WTC11 (cell line): ENCODE results near the gene HACE1. TPM values are rescaled to one million over a fixed set of nuclear protein-coding genes. Genes with fewer than 3 reads are reported as not detected.
"Not testable (repeated sequence)": the region's sequence is repeated elsewhere in the genome, so short reads cannot be mapped to it uniquely, and the experiment has no call there.

Experiments used
- ATAC-seq: fragments of 200-7000 bp; cut with Tn5 transposase; 2 replicates; pipeline ENCODE4 v1.10.0; 2021; ENCODE audit warnings: mild to moderate bottlenecking, moderate library complexity
- CTCF ChIA-PET: fragments of 300-600 bp; sonication (Branson Sonifier 250); formaldehyde crosslinking; loops from one replicate; lab custom pipeline; 2021; ENCODE audit warnings: antibody characterized with exemption; lab: Charles Lee
- POLR2A ChIA-PET: fragments of 350-600 bp; sonication (Branson Sonifier 250); formaldehyde crosslinking; loops from one replicate; lab custom pipeline; 2021; ENCODE audit warnings: antibody characterized with exemption; lab: Charles Lee
- DNase-seq: peaks from one replicate; pipeline ENCODE4 v3.0.0; 2021; ENCODE audit warnings: low spot score
- H3K27ac Mint-ChIP-seq: 2 replicates; pipeline ENCODE4 v1.8.0; 2021; ENCODE audit warnings: mixed read lengths
- H3K27me3 Mint-ChIP-seq: 2 replicates; pipeline ENCODE4 v1.8.0; 2021; ENCODE audit warnings: low read depth, mild to moderate bottlenecking, moderate library complexity, mixed read lengths
- H3K36me3 Mint-ChIP-seq: 2 replicates; pipeline ENCODE4 v1.8.0; 2021; ENCODE audit warnings: mixed read lengths
- H3K4me1 Mint-ChIP-seq: 2 replicates; pipeline ENCODE4 v1.8.0; 2022; ENCODE audit warnings: mixed read lengths
- H3K4me3 Mint-ChIP-seq: 2 replicates; pipeline ENCODE4 v1.8.0; 2021; ENCODE audit warnings: mild to moderate bottlenecking, moderate library complexity, mixed read lengths
- H3K9me3 Mint-ChIP-seq: 2 replicates; pipeline ENCODE4 v1.8.0; 2021; ENCODE audit warnings: mixed read lengths
- ELF4 ChIP-seq: sonication (generic); formaldehyde crosslinking; IDR thresholded peaks from 2 replicates; pipeline ENCODE4 v1.8.1; 2022; ENCODE audit warnings: low read depth, mild to moderate bottlenecking, moderate library complexity, missing genetic modification reagents
- FOXK1 ChIP-seq: sonication (generic); formaldehyde crosslinking; IDR thresholded peaks from 2 replicates; pipeline ENCODE4 v1.8.0; 2022; ENCODE audit warnings: mild to moderate bottlenecking, moderate library complexity, missing genetic modification reagents
- GABPB1 ChIP-seq: sonication (generic); formaldehyde crosslinking; IDR thresholded peaks from 2 replicates; pipeline ENCODE4 v1.8.1; 2023; ENCODE audit warnings: mild to moderate bottlenecking, missing genetic modification reagents
- JAZF1 ChIP-seq: fragments of 250-450 bp; sonication (Bioruptor Pico); IDR thresholded peaks from 2 replicates; pipeline ENCODE4 v1.9.0; 2021; ENCODE audit warnings: moderate library complexity, mild to moderate bottlenecking, inconsistent platforms
- JUN ChIP-seq: sonication (generic); formaldehyde crosslinking; IDR thresholded peaks from 2 replicates; pipeline ENCODE4 v1.8.0; 2023; ENCODE audit warnings: mild to moderate bottlenecking, missing genetic modification reagents
- NR3C1 ChIP-seq: sonication (generic); formaldehyde crosslinking; conservative IDR thresholded peaks from 2 replicates; pipeline ENCODE4 v1.8.1; 2023; ENCODE audit warnings: low read depth, mild to moderate bottlenecking, missing genetic modification reagents
- OVOL2 ChIP-seq: fragments of 250-450 bp; sonication (Bioruptor Pico); IDR thresholded peaks from 2 replicates; pipeline ENCODE4 v1.9.0; 2021; ENCODE audit warnings: mild to moderate bottlenecking, borderline replicate concordance
- RELA ChIP-seq: sonication (generic); formaldehyde crosslinking; IDR thresholded peaks from 2 replicates; pipeline ENCODE4 v1.8.1; 2022; ENCODE audit warnings: missing genetic modification reagents, mild to moderate bottlenecking, borderline replicate concordance
- RORB ChIP-seq: fragments of 250-450 bp; sonication (Bioruptor Pico); IDR thresholded peaks from 2 replicates; pipeline ENCODE4 v1.9.0; 2021; ENCODE audit warnings: mild to moderate bottlenecking
- SMAD3 ChIP-seq: sonication (generic); formaldehyde crosslinking; IDR thresholded peaks from 2 replicates; pipeline ENCODE4 v1.8.0; 2022; ENCODE audit warnings: missing genetic modification reagents, mild to moderate bottlenecking, borderline replicate concordance
- SMAD4 ChIP-seq: sonication (generic); formaldehyde crosslinking; IDR thresholded peaks from 2 replicates; pipeline ENCODE4 v1.8.0; 2022; ENCODE audit warnings: mild to moderate bottlenecking, missing genetic modification reagents
- TP53 ChIP-seq: sonication (generic); formaldehyde crosslinking; IDR thresholded peaks from 2 replicates; pipeline ENCODE4 v1.8.1; 2023; ENCODE audit warnings: mild to moderate bottlenecking, missing genetic modification reagents
- ZNF219 ChIP-seq: sonication (generic); formaldehyde crosslinking; IDR thresholded peaks from 2 replicates; pipeline ENCODE4 v1.8.0; 2023; ENCODE audit warnings: missing genetic modification reagents, mild to moderate bottlenecking, borderline replicate concordance
- total RNA-seq: library from RNA; stranded (reverse); gene quantifications from 3 replicates; pipeline ENCODE4 v1.2.3, GENCODE V29; 2021
- TF ChIP-seq, protein P1 (sequence below): fragments of 250-450 bp; sonication (Bioruptor Pico); IDR thresholded peaks from 2 replicates; pipeline ENCODE4 v1.8.0; 2021; ENCODE audit warnings: mild to moderate bottlenecking
- TF ChIP-seq, protein P2 (sequence below): sonication (generic); formaldehyde crosslinking; IDR thresholded peaks from 2 replicates; pipeline ENCODE4 v1.8.1; 2023; ENCODE audit warnings: mild to moderate bottlenecking, missing genetic modification reagents, moderate library complexity
- TF ChIP-seq, protein P3 (sequence below): sonication (generic); formaldehyde crosslinking; conservative IDR thresholded peaks from 2 replicates; pipeline ENCODE4 v1.8.1; 2022; ENCODE audit warnings: mild to moderate bottlenecking, missing genetic modification reagents
- TF ChIP-seq, protein P4 (sequence below): sonication (generic); formaldehyde crosslinking; IDR thresholded peaks from 2 replicates; pipeline ENCODE4 v1.8.0; 2022; ENCODE audit warnings: mild to moderate bottlenecking, missing genetic modification reagents
- TF ChIP-seq, protein P5 (sequence below): sonication (generic); formaldehyde crosslinking; IDR thresholded peaks from 2 replicates; pipeline ENCODE4 v1.8.0; 2022; ENCODE audit warnings: mild to moderate bottlenecking, missing genetic modification reagents
- TF ChIP-seq, protein P6 (sequence below): sonication (generic); formaldehyde crosslinking; IDR thresholded peaks from 2 replicates; pipeline ENCODE4 v1.8.0; 2022; ENCODE audit warnings: mild to moderate bottlenecking, missing genetic modification reagents
- TF ChIP-seq, protein P7 (sequence below): sonication (generic); formaldehyde crosslinking; IDR thresholded peaks from 2 replicates; pipeline ENCODE4 v1.8.0; 2023; ENCODE audit warnings: mild to moderate bottlenecking, missing genetic modification reagents

Gene HACE1
- total RNA-seq, 1 experiment from 2014 or later, result 18.1 TPM

DNA sequence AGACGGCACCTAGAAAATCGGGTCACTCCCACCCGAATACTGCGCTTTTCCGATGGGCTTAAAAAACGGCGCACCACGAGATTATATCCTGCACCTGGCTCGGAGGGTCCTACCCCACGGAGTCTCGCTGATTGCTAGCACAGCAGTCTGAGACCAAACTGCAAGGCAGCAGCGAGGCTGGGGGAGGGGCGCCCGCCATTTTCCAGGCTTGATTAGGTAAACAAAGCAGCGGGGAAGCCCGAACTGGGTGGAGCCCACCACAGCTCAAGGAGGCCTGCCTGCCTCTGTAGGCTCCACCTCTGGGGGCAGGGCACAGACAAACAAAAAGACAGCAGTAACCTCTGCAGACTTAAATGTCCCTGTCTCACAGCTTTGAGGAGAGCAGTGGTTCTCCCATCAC, 122.2 kb downstream of the HACE1 start:
- ATAC-seq, H3K9me3 Mint-ChIP-seq, H3K4me1 Mint-ChIP-seq, H3K36me3 Mint-ChIP-seq, H3K27me3 Mint-ChIP-seq, H3K27ac Mint-ChIP-seq, CTCF ChIA-PET: not testable (repeated sequence)
- peak; percentile 86 for DNase-seq
- POLR2A ChIA-PET, result interaction anchor here (0.6 kb wide), 1 partner anchor 15 kb away, joined by 6 read pairs; no protein-coding TSS in a partner anchor
- peak overlapping the region; percentile 58 for H3K4me3 Mint-ChIP-seq
- TF ChIP-seq FOXK1 (CRISPR knock-in tag), result peak; percentile 75; the same call in 1 of the 2 replicates

DNA sequence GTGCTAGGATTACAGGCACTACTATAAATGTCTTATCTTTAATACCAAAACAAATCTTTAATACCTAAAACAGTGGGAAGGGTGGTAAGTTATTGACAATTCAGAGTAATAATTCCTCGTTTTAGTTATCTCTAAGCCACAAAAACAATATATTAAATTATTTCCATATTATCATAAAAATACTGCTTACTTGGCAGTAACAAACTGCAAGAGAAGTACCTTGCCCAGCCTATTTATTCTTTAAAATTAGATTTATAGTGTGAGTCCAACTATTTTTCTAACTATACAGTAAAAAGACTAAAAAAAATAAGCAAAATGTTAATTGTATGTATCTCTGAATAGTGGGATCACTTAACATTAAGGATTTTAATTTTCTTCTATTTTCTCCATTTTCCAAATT, 123.2 kb downstream of the HACE1 start:
- ATAC-seq (no peak), DNase-seq (no peak)
- Mint-ChIP-seq H3K4me3 (no peak overlapping the region), H3K9me3 (peaks cover 4% of the 10 kb centered on the region; the same call in 1 of the 2 replicates), H3K27me3 (no peaks in the 10 kb centered on the region; the same call in 1 of the 2 replicates), H3K4me1 (peaks cover 3% of the 10 kb centered on the region), H3K36me3 (peaks cover 6% of the 10 kb centered on the region), H3K27ac (no peak overlapping the region)
- CTCF ChIA-PET, result no interaction called here
- TF ChIP-seq, protein P1, sequence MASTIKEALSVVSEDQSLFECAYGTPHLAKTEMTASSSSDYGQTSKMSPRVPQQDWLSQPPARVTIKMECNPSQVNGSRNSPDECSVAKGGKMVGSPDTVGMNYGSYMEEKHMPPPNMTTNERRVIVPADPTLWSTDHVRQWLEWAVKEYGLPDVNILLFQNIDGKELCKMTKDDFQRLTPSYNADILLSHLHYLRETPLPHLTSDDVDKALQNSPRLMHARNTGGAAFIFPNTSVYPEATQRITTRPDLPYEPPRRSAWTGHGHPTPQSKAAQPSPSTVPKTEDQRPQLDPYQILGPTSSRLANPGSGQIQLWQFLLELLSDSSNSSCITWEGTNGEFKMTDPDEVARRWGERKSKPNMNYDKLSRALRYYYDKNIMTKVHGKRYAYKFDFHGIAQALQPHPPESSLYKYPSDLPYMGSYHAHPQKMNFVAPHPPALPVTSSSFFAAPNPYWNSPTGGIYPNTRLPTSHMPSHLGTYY (CRISPR knock-in tag), result no peak
- TF ChIP-seq RORB (CRISPR knock-in tag), result no peak
- TF ChIP-seq, protein P2, sequence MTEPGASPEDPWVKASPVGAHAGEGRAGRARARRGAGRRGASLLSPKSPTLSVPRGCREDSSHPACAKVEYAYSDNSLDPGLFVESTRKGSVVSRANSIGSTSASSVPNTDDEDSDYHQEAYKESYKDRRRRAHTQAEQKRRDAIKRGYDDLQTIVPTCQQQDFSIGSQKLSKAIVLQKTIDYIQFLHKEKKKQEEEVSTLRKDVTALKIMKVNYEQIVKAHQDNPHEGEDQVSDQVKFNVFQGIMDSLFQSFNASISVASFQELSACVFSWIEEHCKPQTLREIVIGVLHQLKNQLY (CRISPR knock-in tag), result no peak
- TF ChIP-seq TP53 (CRISPR knock-in tag), result no peak
- no peak for TF ChIP-seq FOXK1 (CRISPR knock-in tag)
- no peak for TF ChIP-seq OVOL2 (CRISPR knock-in tag)
- TF ChIP-seq NR3C1 (CRISPR knock-in tag), result no peak
- no peak for TF ChIP-seq JAZF1 (CRISPR knock-in tag)
- TF ChIP-seq SMAD3, result no peak
- TF ChIP-seq, protein P3, sequence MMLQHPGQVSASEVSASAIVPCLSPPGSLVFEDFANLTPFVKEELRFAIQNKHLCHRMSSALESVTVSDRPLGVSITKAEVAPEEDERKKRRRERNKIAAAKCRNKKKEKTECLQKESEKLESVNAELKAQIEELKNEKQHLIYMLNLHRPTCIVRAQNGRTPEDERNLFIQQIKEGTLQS (CRISPR knock-in tag), result no peak
- TF ChIP-seq JUN (CRISPR knock-in tag), result no peak
- TF ChIP-seq ZNF219 (CRISPR knock-in tag), result no peak
- TF ChIP-seq, protein P4, sequence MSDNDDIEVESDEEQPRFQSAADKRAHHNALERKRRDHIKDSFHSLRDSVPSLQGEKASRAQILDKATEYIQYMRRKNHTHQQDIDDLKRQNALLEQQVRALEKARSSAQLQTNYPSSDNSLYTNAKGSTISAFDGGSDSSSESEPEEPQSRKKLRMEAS (CRISPR knock-in tag), result no peak
- TF ChIP-seq, protein P5, sequence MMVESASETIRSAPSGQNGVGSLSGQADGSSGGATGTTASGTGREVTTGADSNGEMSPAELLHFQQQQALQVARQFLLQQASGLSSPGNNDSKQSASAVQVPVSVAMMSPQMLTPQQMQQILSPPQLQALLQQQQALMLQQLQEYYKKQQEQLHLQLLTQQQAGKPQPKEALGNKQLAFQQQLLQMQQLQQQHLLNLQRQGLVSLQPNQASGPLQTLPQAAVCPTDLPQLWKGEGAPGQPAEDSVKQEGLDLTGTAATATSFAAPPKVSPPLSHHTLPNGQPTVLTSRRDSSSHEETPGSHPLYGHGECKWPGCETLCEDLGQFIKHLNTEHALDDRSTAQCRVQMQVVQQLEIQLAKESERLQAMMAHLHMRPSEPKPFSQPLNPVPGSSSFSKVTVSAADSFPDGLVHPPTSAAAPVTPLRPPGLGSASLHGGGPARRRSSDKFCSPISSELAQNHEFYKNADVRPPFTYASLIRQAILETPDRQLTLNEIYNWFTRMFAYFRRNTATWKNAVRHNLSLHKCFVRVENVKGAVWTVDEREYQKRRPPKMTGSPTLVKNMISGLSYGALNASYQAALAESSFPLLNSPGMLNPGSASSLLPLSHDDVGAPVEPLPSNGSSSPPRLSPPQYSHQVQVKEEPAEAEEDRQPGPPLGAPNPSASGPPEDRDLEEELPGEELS (CRISPR knock-in tag), result no peak
- no peak for TF ChIP-seq ELF4 (CRISPR knock-in tag)
- no peak for TF ChIP-seq RELA
- TF ChIP-seq, protein P6, sequence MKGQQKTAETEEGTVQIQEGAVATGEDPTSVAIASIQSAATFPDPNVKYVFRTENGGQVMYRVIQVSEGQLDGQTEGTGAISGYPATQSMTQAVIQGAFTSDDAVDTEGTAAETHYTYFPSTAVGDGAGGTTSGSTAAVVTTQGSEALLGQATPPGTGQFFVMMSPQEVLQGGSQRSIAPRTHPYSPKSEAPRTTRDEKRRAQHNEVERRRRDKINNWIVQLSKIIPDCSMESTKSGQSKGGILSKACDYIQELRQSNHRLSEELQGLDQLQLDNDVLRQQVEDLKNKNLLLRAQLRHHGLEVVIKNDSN (CRISPR knock-in tag), result no peak
- TF ChIP-seq, protein P7, sequence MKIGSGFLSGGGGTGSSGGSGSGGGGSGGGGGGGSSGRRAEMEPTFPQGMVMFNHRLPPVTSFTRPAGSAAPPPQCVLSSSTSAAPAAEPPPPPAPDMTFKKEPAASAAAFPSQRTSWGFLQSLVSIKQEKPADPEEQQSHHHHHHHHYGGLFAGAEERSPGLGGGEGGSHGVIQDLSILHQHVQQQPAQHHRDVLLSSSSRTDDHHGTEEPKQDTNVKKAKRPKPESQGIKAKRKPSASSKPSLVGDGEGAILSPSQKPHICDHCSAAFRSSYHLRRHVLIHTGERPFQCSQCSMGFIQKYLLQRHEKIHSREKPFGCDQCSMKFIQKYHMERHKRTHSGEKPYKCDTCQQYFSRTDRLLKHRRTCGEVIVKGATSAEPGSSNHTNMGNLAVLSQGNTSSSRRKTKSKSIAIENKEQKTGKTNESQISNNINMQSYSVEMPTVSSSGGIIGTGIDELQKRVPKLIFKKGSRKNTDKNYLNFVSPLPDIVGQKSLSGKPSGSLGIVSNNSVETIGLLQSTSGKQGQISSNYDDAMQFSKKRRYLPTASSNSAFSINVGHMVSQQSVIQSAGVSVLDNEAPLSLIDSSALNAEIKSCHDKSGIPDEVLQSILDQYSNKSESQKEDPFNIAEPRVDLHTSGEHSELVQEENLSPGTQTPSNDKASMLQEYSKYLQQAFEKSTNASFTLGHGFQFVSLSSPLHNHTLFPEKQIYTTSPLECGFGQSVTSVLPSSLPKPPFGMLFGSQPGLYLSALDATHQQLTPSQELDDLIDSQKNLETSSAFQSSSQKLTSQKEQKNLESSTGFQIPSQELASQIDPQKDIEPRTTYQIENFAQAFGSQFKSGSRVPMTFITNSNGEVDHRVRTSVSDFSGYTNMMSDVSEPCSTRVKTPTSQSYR (CRISPR knock-in tag), result no peak
- TF ChIP-seq GABPB1 (CRISPR knock-in tag), result no peak
- TF ChIP-seq SMAD4 (CRISPR knock-in tag), result no peak
- POLR2A ChIA-PET, result no interaction called here
